HEK293 (cell line): ENCODE measurements around the gene PRKG1.

Source experiments
- ATF2 ChIP-seq: fragments of 450-650 bp; formaldehyde crosslinking; IDR thresholded peaks from 2 replicates; pipeline ENCODE4 v1.5.1; 2016; ENCODE audit warnings: missing biosample characterization, missing genetic modification characterization, low read depth
- BCL11A ChIP-seq: fragments of 450-650 bp; formaldehyde crosslinking; IDR thresholded peaks from 2 replicates; pipeline ENCODE4 v1.5.1; 2016; ENCODE audit warnings: low read depth, missing biosample characterization, missing genetic modification characterization
- CTCF ChIP-seq: fragments of 450-650 bp; formaldehyde crosslinking; IDR thresholded peaks from 2 replicates; pipeline ENCODE4 v1.5.1; 2016; ENCODE audit warnings: missing biosample characterization, missing genetic modification characterization
- TRIM28 ChIP-seq: IDR thresholded peaks from 2 replicates; pipeline ENCODE4 v1.6.1; 2011; ENCODE audit warnings: low read length, control low read depth, borderline replicate concordance
- YY1 ChIP-seq: fragments of 450-650 bp; formaldehyde crosslinking; IDR thresholded peaks from 2 replicates; pipeline ENCODE4 v1.5.1; 2018; ENCODE audit warnings: missing biosample characterization, missing genetic modification characterization
- ZBTB21 ChIP-seq: fragments of 450-650 bp; formaldehyde crosslinking; IDR thresholded peaks from 2 replicates; pipeline ENCODE4 v1.5.1; 2017; ENCODE audit warnings: missing biosample characterization, missing genetic modification characterization
- ZBTB6 ChIP-seq: fragments of 450-650 bp; formaldehyde crosslinking; IDR thresholded peaks from 2 replicates; pipeline ENCODE4 v1.5.1; 2017; ENCODE audit warnings: missing biosample characterization, missing genetic modification characterization
- ZNF785 ChIP-seq: fragments of 450-650 bp; formaldehyde crosslinking; IDR thresholded peaks from 2 replicates; pipeline ENCODE4 v1.5.1; 2016; ENCODE audit warnings: missing biosample characterization, missing genetic modification characterization

GRCh38 chr10:51638737-51639136 lies 564.5 kb downstream of the PRKG1 start:
- TF ChIP-seq ATF2 (tag by site-specific recombination), result no peak
- no peak for TF ChIP-seq ZBTB21 (tag by site-specific recombination)
- TF ChIP-seq ZNF785, result no peak
- TF ChIP-seq CTCF (tag by site-specific recombination), result no peak
- TF ChIP-seq TRIM28, result no peak
- TF ChIP-seq ZBTB6, result no peak
- no peak for TF ChIP-seq YY1
- TF ChIP-seq BCL11A (tag by site-specific recombination), result no peak
